NOMO-1 treated with DMSO at 0.1 percent for 48 hours (cell line): ENCODE data around the gene ANKRD40.
"Not testable (repeated sequence)": the region's sequence is repeated elsewhere in the genome, so short reads cannot be mapped to it uniquely, and the experiment has no call there.

Experiments
- DNase-seq: peaks from one replicate; lab custom pipeline; 2025; ENCODE audit not compliant: unreplicated experiment; lab: John Stamatoyannopoulos, UW

The ANKRD40 gene

DNA sequence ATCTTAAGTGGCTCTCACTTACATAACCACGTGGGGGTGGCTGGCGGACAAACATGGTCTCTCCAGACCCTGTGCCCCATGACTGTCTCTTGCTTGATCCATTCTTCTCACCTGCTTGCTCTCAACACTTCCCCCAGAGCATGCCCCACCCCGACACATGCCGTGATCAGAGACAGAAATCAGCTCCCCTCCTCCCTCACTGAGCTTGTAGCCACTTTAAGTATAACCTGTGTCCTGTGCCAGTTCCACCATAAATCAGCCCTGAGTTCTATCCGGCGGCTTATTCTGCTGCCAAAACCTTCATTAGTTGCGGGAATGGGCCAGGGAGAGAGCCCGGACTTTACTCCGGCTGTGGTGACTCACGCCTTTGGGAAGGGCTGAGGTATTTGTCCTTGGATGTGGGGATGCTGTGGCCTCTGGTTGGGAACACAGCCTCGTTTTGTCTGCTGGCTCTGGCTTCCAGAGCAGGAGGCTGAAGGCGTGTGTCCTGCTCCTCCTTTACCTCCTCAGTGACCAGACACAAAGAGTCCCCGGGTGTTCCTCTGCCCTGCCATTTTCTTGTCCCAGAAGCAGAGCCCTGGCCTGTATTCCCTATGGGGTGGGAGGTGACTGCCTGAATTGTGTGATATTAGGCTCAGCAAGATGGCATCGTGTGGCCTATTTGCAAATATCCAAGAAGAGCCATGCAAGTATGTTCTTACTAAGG is 21.1 kb downstream of the ANKRD40 start:
- no peak for DNase-seq

DNA sequence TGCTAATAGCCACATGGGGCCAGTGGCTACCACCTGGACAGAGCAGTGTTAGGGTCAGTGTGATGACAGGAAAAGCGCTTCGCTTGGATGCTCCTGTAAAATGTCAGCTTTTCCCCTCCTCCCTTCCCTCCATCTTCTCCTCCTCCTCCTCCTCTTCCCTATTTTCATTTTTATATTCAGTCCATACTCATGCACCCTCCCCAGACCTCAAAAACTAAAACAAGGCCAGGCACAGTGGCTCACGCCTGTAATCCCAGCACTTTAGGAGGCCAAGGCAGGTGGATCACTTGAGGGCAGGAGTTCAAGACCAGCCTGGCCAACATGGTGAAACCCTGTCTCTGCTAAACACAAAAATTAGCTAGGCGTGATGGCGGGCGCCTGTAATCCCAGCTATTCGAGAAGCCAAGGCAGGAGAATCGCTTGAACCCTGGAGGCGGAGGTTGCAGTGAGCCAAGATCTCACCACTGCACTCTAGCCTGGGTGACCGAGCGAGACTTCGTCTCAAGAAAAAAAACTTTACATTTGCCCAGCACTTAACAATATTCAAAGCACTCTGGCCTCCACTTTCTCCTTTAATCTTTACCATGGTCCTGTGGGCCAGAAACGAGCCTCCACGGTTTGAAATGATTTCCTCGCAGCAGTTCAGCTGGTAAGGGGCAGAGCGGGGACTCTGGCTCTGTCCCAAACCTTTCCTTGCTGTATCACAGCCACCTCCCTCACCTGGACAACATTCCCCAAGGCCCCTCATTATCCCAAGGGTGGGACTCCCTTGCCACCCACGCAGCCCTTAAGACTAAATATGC is 21.8 kb downstream of the ANKRD40 start:
- DNase-seq, result no peak

- DNase-seq, result no peak
These were observed 22.4 kb downstream of the ANKRD40 start for GRCh38 chr17:50685334-50685665.

DNA sequence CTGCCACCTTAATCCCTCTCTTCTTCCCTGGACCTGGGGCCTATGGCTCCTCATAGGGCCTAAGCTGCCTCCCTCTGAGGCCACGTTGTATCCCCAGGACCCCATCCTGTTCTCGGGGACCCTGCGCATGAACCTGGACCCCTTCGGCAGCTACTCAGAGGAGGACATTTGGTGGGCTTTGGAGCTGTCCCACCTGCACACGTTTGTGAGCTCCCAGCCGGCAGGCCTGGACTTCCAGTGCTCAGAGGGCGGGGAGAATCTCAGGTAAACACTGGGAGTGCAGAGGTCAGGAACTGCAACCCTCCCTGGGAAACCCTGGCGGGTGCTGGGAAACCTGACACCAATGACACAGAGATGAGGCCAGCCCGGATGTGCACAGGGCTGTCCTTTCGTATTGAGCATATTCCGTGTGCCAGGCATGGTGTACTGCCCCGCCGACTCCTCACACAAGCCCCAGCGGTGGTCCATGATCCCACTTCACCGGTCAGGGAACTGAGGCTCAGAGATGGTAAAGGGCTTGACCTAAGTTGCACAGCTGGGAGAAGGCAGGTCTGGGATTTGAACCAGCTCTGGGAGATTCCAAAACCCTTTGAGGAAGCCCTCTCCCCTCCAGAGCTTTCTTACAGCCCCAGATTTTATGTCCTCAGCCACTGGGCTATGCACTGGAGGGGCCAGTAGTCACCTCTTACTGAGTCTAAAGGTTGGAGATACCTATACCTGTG is 22.9 kb downstream of the ANKRD40 start:
- DNase-seq, result no peak

GRCh38 chr17:50684288-50684611 is 23.5 kb downstream of the ANKRD40 start:
- no peak for DNase-seq

GRCh38 chr17:50683434-50684287 is 24.1 kb downstream of the ANKRD40 start:
- DNase-seq, result no peak

DNA sequence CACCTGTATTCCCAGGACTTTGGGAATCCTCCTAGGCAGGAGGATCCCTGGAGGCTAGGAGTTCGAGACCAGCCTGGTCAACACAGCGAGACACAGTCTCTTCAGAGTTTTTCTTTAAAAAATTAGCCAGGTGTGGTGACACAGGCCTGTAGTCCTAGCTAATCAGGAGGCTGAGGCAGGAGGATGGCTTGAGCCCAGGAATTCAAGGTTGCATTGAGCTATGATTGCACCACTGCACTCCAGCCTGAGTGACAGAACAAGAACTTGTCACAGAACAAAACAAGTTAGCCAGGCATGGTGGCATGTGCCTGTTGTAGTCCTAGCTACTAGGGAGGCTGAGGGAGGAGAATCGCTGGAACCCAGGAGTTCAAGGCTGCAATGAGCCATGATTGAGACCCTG is 24.8 kb downstream of the ANKRD40 start:
- DNase-seq, result no peak

GRCh38 chr17:50682441-50682840 is 25.3 kb downstream of the ANKRD40 start:
- DNase-seq, result no peak

DNA sequence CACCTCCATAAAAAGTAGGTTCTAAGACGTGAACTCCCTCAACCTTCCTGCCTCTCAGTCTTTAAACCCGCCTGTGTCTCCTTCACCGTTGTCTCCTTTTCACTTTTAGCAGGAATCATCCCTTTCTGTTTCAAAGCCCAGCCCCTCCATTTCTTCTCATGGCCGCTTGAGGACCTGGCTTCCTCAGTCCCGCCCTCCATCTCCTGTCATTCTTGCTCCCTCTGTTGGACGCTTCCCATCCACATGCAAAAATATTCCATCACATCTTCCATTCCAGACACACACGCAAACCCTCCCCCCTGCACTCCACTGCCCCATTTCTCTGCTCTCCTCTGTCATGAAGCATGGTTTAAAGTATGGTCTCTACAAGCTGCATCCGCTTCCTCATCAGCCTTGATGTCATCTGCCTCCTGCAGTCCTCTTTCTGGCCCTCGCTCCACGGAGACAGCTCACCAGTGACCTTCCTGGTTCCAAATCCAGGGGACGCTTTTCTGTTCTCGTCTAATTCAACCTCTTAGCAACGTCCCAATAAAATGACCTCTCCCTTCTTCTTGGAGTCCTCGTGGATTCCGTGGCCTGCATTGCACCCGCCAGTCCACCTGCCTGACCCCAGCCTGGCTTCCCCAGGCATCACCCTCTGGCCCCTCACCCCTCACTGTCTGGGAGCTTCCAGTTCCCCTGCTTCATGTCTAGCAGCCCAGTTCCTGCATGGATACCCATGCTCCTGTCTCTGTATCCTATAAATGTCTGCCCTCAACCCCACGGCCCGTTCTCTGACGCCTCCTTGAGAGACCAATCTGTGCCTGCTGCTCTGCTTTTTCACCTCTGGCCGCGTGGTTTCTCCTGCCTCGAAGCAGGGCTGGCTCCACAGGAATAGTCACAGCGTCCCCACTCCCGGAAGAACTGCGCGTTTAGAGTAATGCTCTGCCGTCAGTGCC is 26.2 kb downstream of the ANKRD40 start:
- DNase-seq, result peak; percentile 34

DNA sequence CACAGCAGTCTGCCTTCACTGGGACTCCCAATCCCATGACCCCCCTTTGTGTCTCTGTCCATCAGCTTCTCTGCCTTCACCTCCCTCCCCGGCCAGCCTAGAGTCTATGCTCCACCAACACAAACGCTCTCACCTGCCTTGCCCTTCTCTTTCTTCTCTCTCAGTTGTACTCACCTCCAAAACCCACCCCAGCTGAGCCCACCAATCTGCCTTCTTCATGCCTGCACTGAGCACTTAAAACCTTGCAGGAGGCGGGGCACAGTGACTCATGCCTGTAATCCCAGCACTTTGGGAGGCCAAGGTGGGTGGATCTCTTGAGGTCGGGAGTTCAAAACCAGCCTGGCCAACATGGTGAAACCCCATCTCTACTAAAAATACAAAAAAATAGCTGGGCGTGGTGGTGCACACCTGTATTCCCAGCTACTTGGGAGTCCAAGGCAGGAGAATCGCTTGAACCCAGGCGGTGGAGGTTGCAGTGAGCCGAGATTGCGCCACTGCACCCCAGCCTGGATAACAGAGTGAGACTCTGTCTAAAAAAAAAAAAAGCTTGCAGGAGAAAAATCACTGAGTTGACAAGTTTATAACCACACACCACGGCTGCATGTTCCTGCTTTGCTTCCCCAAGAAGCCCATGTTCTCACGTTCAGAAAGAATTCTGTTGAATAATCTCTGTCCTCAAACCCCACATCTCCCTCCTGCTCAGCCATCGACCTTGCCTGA is 27.0 kb downstream of the ANKRD40 start:
- DNase-seq, result not testable (repeated sequence)

DNA sequence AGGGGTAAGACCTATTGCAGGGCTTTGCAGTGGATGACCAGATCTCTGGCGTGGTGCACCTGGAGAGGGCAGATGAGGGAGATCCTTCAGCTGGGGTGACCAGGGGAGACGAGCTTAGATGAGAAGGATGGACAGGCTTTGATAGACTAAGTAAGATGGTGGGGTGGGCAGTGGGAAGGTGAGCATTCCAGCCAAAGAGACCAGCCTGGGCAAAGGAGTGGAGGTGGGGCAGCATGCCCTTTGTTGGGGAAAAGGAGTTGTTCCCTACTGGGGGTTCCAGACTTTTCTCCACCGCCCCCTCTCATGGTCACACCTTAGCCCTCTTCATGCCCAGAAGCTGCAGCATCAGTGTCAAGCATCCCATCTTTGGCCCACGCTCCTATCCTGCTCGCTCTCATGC is 27.6 kb downstream of the ANKRD40 start:
- DNase-seq, result no peak

DNA sequence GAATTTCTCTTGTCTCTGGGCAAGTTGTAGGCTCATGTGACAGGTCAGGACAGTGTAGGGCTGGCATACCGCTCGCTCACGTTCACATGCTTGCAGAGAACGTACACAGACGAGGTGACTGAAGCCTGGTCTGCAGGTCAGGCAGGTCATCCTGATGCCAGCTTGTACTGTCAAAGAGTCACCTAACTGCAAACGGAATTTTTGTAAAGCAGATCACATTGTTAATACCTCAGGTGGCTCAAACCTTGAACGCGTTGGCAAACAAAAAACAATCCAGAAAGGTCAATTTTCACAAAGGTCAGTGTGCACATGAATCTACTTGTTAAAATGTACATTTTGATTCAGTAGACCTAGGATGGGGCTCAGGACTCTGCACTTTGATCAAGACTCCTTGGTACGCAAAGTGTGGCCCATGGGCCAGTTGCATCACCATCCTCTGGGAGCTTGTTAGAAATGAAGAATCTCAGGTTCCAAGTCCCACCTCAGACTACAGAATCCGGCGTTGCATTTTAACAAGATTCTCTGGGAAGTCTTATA is 28.6 kb downstream of the ANKRD40 start:
- no peak for DNase-seq

GRCh38 chr17:50677851-50678375 is 29.8 kb downstream of the ANKRD40 start:
- no peak for DNase-seq

GRCh38 chr17:50676065-50676975 is 31.4 kb downstream of the ANKRD40 start:
- no peak for DNase-seq

DNA sequence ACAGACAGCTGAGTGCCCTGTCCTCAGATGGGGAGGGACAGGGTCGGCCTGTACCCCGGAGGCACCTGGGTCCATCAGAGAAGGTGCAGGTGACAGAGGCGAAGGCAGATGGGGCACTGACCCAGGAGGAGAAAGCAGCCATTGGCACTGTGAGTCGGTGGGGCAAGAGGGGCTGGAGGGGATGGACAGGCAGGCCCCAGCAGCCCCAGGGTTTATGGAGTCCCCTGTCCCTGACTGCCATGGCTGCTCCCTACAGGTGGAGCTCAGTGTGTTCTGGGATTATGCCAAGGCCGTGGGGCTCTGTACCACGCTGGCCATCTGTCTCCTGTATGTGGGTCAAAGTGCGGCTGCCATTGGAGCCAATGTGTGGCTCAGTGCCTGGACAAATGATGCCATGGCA is 32.1 kb downstream of the ANKRD40 start:
- DNase-seq, result no peak

- no peak for DNase-seq
These were observed 32.5 kb downstream of the ANKRD40 start for GRCh38 chr17:50675190-50675589.

DNA sequence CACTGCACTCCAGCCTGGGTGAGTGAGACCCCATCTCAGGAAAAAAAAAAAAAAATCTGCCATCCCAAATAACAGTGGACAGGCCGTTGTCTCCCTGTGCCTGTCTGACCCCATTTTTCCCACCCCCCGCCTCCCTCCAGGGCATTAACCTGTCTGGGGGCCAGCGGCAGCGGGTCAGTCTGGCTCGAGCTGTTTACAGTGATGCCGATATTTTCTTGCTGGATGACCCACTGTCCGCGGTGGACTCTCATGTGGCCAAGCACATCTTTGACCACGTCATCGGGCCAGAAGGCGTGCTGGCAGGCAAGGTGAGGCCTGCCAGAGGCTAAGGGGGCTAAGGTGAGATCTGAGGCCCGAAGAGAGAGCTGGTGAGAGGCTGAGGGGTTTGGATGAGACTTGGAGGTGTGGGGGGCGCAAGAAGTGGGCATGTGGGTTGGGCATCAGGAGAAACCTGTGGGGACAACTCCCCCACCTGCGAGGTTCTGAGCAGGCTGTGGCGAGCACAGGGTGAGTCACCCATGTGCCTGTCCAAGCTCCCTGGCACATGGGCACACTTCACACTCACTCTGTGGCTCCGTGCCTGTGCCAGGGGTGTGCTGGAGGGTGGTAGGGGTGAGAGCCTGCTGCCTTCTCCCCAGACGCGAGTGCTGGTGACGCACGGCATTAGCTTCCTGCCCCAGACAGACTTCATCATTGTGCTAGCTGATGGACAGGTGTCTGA is 34.7 kb downstream of the ANKRD40 start:
- DNase-seq, result no peak
